AG04449 (cell line): ENCODE data around the gene MARCHF3.
"Not testable (repeated sequence)": the region's sequence is repeated elsewhere in the genome, so short reads cannot be mapped to it uniquely, and the experiment has no call there.

Experiments used
- CTCF ChIA-PET: fragments of 350-600 bp; formaldehyde crosslinking; extraction: SDS; loops from one replicate; lab custom pipeline; 2021; ENCODE audit warnings: antibody characterized with exemption; lab: Yijun Ruan, JAX
- POLR2A ChIA-PET: fragments of 400-600, 350-600 bp; formaldehyde crosslinking; extraction: SDS; loops from one replicate; lab custom pipeline; 2020; ENCODE audit warnings: antibody characterized with exemption, inconsistent platforms; lab: Yijun Ruan, JAX
- DNase-seq: peaks from one replicate; pipeline ENCODE4 v3.0.0-alpha.2; 2010; ENCODE audit warnings: low read depth, low spot score
- H3K4me3 ChIP-seq: 2 replicates; pipeline ENCODE4 v1.5.1; 2011; ENCODE audit warnings: low read depth, mild to moderate bottlenecking, control low read depth, low read length
- CTCF ChIP-seq: IDR thresholded peaks from one replicate; pipeline ENCODE4 v1.5.1; 2011; ENCODE audit warnings: mild to moderate bottlenecking, moderate library complexity, low read length, control low read depth, inconsistent platforms; ENCODE audit not compliant: insufficient read depth; ENCODE audit errors: missing control alignments

Gene MARCHF3

DNA sequence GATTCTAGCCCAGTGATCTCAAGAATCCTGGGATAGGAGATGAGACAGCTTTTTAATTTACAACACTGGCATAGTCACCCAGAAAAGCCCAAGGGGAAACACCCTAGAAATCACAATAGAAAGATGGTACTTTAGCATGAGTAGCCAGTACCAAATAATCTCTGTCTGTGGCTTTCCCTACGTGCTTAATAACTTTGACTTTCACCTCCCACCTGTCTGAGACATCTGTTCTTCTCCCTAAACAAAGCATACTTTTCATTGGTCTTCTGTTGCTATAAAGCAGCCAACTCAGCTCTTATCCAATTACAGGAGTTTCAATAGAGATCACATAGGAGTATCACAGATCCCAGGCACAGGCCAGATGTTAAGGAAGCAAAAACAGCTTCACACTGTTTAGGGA lies 10.4 kb downstream of the MARCHF3 start:
- TF ChIP-seq CTCF, result no peak
- no peak for DNase-seq
- no peak overlapping the region for H3K4me3 ChIP-seq
- POLR2A ChIA-PET, result no interaction called here
- CTCF ChIA-PET, result interaction anchor here (1.0 to 1.7 kb wide), 2 partner anchors 9 to 11 kb away, joined by 3 to 9 read pairs; no protein-coding TSS in a partner anchor

DNA sequence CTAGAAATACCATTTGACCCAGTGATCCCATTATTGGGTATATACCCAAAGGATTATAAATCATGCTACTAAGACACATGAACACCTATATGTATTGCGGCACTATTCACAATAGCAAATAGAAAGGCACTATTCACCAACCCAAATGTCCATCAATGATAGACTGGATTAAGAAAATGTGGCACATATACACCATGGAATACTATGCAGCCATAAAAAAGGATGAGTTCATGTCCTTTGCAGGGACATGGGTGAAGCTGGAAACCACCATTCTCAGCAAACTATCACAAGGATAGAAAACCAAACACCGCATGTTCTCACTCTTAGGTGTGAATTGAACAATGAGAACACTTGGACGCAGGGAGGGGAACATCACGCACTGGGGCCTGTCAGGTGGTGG lies 13.6 kb downstream of the MARCHF3 start:
- DNase-seq, CTCF ChIA-PET, POLR2A ChIA-PET, H3K4me3 ChIP-seq: not testable (repeated sequence)

- DNase-seq, result no peak
- ChIA-PET POLR2A (no interaction called here), CTCF (interaction anchor here (1.2 to 1.5 kb wide), 2 partner anchors 13 to 298 kb away, joined by 5 read pairs; no protein-coding TSS in a partner anchor)
- no peak overlapping the region for H3K4me3 ChIP-seq
- no peak for TF ChIP-seq CTCF
Measured at GRCh38 chr5:127015716-127016115, 14.6 kb downstream of the MARCHF3 start.

GRCh38 chr5:127014573-127014972 lies 15.8 kb downstream of the MARCHF3 start:
- no peak overlapping the region for H3K4me3 ChIP-seq
- DNase-seq, result no peak
- POLR2A ChIA-PET, result no interaction called here
- CTCF ChIA-PET, result interaction anchor here (1.2 to 1.5 kb wide), 2 partner anchors 14 to 299 kb away, joined by 5 read pairs; no protein-coding TSS in a partner anchor
- no peak for TF ChIP-seq CTCF

- no peak for TF ChIP-seq CTCF
- ChIA-PET POLR2A (no interaction called here), CTCF (interaction anchor here (1.6 kb wide), 1 partner anchor 14 kb away, joined by 6 read pairs; no protein-coding TSS in a partner anchor)
- H3K4me3 ChIP-seq, result no peak overlapping the region
- no peak for DNase-seq
Measured at GRCh38 chr5:127013407-127013806, 17.0 kb downstream of the MARCHF3 start.

DNA sequence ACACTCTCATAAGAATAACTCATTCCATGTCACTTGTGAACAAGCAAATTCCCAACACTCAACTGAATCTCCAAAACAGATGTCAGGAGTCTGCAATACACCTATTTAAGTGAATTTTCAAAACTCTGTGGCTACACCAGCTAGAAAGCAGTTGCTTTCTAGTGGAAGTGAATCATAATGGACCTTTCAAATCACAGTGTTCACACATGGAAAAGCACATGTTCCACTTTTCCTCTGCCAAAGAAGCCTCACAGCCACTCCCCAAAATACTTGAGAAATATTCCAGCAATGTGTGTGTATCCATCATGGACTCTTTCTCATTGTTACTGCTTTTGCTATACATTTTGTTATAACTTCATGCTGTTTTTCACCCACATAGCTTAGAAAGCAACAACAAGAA lies 17.4 kb downstream of the MARCHF3 start:
- no peak for TF ChIP-seq CTCF
- DNase-seq, result no peak
- CTCF ChIA-PET, result interaction anchor here (1.6 kb wide), 1 partner anchor 14 kb away, joined by 6 read pairs; no protein-coding TSS in a partner anchor
- H3K4me3 ChIP-seq, result no peak overlapping the region
- POLR2A ChIA-PET, result no interaction called here

GRCh38 chr5:127011961-127012644 lies 18.3 kb downstream of the MARCHF3 start:
- ChIA-PET CTCF (interaction anchor here (0.7 to 1.6 kb wide), 5 partner anchors 13 to 201 kb away, joined by 3 to 6 read pairs (median 4); no protein-coding TSS in a partner anchor), POLR2A (no interaction called here)
- DNase-seq, result no peak
- no peak for TF ChIP-seq CTCF
- no peak overlapping the region for H3K4me3 ChIP-seq
